HUDEP-2 (cell line): ENCODE results near the gene DEK.
"Not testable (repeated sequence)": the region's sequence is repeated elsewhere in the genome, so short reads cannot be mapped to it uniquely, and the experiment has no call there.

Experiments
- DNase-seq, 76 experiments: peaks; one replicate each; lab custom pipeline; 2025; ENCODE audit not compliant: unreplicated experiment in 76 of 76; lab: John Stamatoyannopoulos, UW

Gene DEK

GRCh38 chr6:18241208-18242038, 22.9 kb downstream of the DEK start:
- no peak for DNase-seq

GRCh38 chr6:18240230-18240629, 24.1 kb downstream of the DEK start:
- DNase-seq, result no peak

GRCh38 chr6:18237167-18237566, 27.2 kb downstream of the DEK start:
- DNase-seq, result no peak

- DNase-seq, result no peak
These were observed 28.8 kb downstream of the DEK start for GRCh38 chr6:18235524-18235923.

GRCh38 chr6:18234564-18234963, 29.8 kb downstream of the DEK start:
- no peak for DNase-seq

GRCh38 chr6:18233770-18234169, 30.6 kb downstream of the DEK start:
- not testable (repeated sequence) for DNase-seq

- not testable (repeated sequence) for DNase-seq
These were observed 32.5 kb downstream of the DEK start for GRCh38 chr6:18231856-18232255.

GRCh38 chr6:18228590-18228989, 35.7 kb downstream of the DEK start:
- DNase-seq, result not testable (repeated sequence)

GRCh38 chr6:18227166-18227565, 37.2 kb downstream of the DEK start:
- not testable (repeated sequence) for DNase-seq

- DNase-seq, result not testable (repeated sequence)
These were observed 37.8 kb downstream of the DEK start for GRCh38 chr6:18226451-18227105.

- no peak for DNase-seq
These were observed 43.1 kb downstream of the DEK start for GRCh38 chr6:18221288-18221615.

- DNase-seq, result no peak
These were observed 44.7 kb downstream of the DEK start for GRCh38 chr6:18219591-18219990.

GRCh38 chr6:18218233-18218632, 46.1 kb downstream of the DEK start:
- no peak for DNase-seq

GRCh38 chr6:18216411-18216810, 47.9 kb downstream of the DEK start:
- DNase-seq, result no peak

- DNase-seq, result no peak
These were observed 48.9 kb downstream of the DEK start for GRCh38 chr6:18215436-18215835.

GRCh38 chr6:18214003-18214402, 50.3 kb downstream of the DEK start:
- DNase-seq, result no peak

GRCh38 chr6:18213439-18213838, 50.9 kb downstream of the DEK start:
- no peak for DNase-seq

GRCh38 chr6:18212231-18212630, 52.1 kb downstream of the DEK start:
- no peak for DNase-seq

GRCh38 chr6:18211338-18211737, 53.0 kb downstream of the DEK start:
- DNase-seq, result no peak

- DNase-seq, result no peak
These were observed 53.6 kb downstream of the DEK start for GRCh38 chr6:18210707-18211106.

- DNase-seq, result no peak
These were observed 54.7 kb downstream of the DEK start for GRCh38 chr6:18209539-18210197.

GRCh38 chr6:18208778-18209177, 55.6 kb downstream of the DEK start:
- DNase-seq, result not testable (repeated sequence)
